Dedifferentiated amniotic fluid mesenchymal stem cell (primary cell): Measurements from ENCODE around the gene SRBD1.

Experiments
- DNase-seq: peaks from one replicate; pipeline ENCODE4 v3.0.0-alpha.2; 2016; ENCODE audit errors: extremely low spot score

SRBD1 gene

DNA sequence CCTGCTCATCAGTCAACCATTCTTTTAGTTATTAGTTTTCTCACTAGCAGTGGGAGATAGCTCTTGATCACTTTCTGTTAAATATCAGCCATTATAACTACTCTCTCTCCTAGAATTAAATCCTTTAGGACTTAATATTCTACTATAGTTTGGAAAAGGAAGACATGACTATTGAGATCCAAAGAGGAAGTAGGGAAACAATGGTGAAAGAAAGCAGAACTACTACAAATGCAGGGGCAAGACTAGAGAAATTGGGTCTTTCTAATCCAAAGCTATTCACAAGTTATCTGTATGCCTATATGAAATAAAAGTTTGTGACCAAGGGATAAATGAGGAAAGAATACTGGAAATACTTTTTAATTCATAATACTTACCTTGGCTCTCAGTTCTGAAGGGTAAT lies 65.1 kb downstream of the SRBD1 start:
- no peak for DNase-seq

DNA sequence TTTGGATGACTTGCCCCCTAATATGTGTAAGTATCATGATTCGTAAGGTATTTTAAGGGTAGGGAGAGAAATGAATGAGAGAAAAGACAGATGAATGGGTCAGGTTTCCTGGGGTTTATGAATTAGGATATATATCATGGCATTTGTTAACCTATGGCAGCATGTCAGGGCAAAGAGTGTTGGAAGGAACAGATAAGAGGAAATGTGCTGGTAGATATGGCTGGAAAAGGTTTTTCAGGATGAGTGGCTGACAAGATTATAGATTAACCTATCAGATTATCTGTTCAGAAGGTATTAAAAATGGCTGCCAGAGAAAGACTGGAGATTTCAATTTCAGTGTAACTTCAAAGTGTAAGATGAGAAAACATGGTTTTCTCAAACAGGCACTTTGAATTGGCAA lies 67.8 kb downstream of the SRBD1 start:
- DNase-seq: no peak

DNA sequence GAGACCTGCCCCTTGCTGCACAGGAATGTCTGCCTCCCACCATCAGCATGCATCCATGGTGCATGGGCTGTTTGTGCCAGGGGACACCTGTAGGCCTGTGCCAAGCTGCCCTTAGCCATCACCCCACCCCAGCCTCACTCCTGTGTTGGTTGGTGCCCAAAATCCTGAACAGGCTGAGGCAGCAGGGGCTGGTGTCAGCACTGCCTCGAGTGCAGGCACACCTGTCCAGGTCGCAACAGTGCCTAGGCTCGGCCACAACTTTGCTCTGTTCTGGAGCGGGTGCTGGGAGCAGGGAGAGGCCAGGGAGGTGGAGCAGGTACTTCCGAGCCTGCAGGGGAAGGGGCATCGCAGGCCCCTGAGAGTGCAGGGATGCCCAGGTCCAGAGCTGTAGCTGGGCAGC lies 69.1 kb downstream of the SRBD1 start:
- DNase-seq: no peak

- no peak for DNase-seq
Observed at GRCh38 chr2:45541450-45541849, 69.6 kb downstream of the SRBD1 start.

- DNase-seq: no peak
Observed at GRCh38 chr2:45540942-45541341, 70.1 kb downstream of the SRBD1 start.

DNA sequence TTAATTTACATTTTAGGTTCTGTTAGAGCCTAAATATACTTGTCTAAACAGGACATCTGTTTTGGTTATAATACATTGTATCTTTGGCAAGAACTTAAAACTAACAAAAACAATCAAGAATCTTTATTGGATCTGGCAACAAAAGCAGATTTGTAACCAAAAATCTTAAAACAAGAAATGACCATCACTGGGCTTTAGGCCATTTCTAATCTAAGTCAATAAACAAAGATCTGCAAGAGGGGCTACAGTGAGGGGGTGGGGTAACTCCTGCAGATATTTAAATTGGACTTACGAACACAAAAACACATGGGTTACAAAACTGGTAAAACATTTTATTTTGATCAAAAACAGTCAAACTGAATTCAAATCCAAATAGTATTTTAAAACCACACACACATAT lies 77.3 kb downstream of the SRBD1 start:
- peak; percentile 69 for DNase-seq

- DNase-seq: no peak
Observed at GRCh38 chr2:45532181-45532580, 78.9 kb downstream of the SRBD1 start.

GRCh38 chr2:45524016-45524415 lies 87.1 kb downstream of the SRBD1 start:
- DNase-seq: no peak

DNA sequence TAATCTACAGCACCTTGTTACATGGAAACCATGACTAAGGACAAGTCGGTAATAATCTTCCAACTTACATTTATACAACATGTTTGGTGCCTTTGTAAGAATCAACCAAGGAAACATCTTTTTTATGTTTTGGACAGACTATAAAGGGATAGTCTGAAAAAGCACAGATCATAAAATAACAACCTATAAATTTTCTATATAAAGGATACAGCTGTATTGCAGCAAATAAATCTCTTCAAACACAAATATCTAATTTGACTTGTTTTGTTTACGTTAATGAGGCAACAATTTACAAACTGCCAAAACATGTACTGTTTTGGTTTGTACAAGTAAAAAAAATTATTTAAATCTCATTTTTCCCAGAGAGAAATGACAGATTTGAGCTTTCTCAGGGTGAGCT lies 92.5 kb downstream of the SRBD1 start:
- no peak for DNase-seq

DNA sequence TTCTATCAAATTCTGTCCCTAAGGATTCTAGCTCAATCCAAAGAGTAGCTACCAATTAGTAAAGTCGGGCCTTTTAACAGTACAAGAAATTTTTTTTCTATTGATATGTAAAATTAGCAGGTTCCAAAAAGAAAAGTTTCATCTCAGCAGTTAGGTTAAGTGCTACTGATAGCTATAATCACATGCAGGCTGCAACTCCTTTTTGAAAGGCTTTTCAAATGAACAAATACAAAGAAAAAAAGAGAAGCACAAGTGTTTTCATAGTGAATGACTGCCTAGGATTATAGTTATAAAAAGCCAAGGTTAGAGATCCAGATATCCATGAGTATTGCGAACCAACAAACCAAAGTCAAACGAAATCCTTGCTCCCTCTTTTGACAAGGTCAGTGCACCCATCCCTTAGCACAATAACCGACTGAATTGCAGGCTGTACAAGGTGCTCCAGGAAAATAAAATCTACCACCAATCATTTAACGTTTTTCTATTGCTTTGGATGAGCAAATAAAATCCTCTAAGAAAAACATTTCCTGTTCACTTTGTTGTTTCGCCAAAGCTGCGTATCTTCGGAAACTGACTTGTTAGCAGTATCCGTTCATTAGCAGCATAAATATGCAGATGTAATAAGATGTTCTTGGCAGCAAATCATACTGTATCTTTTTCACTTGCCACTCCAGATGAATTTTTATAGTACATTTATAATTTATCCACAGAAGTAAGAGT lies 100.2 kb downstream of the SRBD1 start:
- DNase-seq: no peak

DNA sequence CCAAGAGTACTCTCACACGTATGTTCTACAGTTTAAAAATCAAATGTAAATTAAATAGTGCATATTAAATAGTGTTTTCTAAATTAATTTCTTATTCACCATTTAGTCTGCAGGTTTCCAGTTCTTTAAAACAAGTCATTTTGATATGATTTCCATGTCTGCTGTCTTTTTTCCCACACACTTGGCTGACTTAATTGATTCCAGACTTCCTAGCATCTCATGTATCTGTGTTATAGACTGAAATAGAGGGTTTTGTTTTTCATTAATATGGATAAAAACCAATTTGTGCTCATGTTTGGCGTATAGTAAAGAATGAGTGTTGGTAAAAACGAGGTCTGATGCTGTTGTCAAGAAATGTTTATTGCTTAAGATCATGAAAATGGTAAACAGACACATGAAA lies 104.3 kb downstream of the SRBD1 start:
- DNase-seq: no peak

GRCh38 chr2:45505138-45505537 lies 105.9 kb downstream of the SRBD1 start:
- DNase-seq: no peak

DNA sequence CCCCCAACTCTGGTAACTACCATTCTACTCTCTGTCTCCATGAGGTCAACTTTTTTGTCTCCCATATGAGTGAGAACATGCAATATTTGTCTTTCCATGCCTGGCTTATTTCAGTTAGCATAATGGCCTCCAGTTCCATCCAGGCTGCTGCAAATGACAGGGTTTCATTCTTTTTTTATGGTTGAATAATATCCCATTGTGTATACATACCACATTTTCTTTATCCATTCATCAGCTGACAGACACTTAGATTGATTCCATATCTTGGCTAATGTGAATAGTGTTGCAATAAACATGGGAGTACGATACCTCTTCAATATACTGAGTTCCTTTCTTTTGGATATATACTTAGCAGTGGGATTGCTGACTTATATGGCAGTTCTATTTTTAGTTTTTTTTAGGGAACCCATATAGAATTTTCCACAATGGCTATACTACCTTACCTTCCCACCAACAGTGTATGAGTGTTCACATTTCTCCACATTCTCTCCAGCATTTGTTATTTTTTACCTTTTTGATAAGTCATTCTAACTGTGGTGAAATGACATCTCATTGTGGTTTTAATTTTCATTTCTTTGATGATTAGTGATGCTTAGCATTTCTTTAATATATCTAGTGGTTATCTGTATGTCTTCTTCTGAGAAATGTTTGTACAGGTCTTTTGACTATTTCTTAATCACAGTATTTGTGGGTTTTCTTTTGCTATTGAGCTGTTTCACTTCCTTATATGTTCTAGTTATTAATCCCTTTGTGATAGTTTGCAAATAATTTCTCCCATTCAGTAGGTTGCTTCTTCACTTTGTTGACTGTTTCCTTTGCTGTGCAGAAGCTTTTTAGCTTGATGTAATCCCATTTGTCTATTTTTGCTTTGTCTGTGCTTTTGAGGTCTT lies 112.2 kb downstream of the SRBD1 start:
- DNase-seq: no peak

DNA sequence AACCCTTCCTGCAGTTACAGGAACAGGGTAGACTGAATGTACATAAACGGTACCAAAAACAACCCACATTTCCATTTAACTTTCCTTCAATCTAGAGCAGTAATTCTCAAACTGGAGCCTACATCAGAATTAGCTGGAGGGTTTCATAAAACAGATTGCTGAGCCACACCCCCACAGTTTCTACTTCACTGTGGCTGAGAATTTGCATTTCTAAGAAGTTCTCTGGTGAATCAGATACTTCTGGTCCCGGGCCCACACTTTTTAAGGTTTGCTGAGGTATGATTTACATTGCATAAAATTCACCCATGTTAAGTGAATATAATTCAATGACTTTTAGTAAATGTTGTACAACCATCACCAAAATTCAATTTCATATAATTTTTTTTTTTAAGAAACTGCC lies 113.7 kb downstream of the SRBD1 start:
- DNase-seq: peak; percentile 27

DNA sequence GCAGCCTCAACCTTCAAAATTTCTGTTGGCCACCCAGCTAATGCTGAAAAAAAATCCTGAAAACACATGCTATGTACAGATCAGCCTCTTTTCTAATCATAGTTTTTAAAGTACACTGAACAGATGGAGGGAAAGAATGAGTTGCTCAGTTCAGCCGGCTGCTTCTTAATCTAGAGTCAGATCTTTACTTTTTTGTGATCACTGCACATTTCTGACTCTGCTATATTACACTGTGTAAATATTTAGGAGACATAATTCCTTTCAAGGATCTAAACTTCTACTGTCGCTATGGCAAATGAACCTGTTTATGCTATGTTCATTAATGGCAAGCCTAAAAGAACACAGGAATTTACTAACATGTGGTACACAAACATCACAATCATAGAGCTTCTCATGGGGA lies 114.2 kb downstream of the SRBD1 start:
- no peak for DNase-seq

DNA sequence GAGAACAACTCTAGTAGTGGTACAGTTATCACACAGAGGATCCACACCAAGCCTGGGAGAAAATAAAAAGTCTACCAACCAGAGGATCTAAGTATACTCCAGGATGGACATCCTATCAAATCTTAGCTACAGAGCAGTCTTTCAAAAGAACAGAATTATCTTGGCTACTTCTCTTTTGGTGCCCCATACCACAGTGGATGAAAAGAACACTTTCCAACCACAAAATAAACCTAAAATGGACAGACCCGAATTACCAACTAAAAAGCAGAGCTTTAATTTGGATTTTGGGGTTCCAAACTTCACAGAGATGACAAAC lies 116.1 kb downstream of the SRBD1 start:
- no peak for DNase-seq

DNA sequence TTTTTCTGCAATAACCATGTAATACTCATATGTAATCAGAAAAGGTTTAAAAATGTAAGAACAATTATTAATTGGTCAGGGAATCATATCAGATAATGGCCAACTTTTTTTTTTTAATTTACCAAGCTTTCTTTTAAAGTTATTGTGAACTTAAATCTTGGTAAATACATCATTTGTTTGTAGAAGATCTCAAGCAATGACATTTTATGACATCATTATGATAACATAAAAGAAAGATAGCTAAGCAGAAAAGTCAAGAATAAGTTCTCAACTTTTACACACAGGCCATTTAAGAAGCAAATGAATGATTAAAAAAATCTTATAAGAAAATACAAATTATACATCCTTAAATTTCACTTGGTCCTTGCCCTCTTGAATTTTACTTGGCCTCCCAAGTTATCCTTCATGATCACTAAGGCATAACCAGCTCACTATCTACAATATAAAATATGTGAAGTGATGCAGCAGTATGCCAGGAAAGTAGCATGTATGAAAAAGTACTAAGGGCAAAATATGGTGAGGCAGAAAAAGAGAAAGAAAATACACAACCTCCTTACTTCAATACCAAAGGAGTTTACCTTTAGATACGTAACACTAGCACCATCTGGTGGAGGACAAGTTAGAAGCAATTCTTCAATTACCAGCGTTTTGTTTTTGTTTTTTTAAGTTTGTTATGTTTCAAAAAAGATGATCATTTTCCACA lies 116.6 kb downstream of the SRBD1 start:
- peak; percentile 85 for DNase-seq

DNA sequence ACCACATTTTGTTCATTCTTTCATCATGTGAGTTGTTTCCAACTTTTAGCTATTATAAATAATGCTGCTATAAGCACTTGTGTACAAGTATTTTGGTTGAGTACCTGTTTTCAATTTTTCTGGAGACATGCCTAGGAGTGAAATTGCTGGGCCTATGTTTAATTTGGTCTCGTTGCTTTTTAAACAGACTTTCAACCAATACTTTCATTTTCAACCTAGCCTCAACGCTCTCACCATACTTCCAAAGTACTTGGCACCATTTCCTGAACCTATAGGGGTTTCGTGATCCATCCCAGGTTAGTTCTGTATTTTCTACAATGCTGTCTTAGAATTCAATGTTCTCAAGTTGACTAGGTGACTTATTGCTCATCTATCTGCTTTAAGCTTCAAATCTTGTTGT lies 126.1 kb downstream of the SRBD1 start:
- DNase-seq: no peak

DNA sequence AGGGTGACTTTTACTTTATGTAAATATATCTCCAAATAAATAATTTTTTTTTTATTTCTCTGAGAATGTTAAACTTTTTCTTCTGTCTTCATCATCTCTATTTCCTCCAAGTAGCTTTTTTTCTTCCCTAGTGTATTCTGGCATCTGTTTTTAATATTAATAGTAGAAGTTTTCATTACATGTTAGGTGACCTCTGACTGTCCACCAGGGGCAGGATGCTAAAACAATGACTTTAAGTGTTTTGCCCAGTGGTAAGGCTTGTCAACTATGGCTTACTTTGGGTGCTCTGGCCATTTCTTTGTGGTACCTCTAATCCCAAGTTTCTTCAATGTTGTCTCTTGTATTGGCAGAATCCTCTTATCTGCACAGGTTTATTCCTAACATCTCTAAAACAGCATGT lies 127.1 kb downstream of the SRBD1 start:
- DNase-seq: no peak

DNA sequence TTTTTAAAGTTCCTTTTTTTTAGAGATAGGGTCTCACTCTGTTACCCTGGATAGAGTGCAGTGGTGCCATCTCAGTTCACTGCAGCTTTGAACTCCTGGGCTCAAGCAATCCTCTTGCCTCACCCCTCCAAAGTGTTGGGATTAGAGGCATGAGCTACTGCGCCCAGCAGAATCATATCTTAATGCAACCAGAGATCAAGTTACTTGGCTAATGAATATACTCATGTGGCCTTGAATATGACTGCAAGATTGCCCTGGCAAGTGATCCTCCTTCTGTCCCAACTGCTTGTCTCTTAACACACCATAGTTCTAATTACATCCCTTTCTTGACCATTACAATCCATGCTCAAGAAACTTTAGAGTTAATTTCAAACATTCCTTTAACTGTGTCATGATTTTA lies 133.5 kb downstream of the SRBD1 start:
- no peak for DNase-seq

GRCh38 chr2:45470531-45470930 lies 140.5 kb downstream of the SRBD1 start:
- no peak for DNase-seq

GRCh38 chr2:45469314-45470099 lies 141.6 kb downstream of the SRBD1 start:
- DNase-seq: no peak
